NK-92 (cell line): ENCODE data around the gene RRP1B.
"Not testable (repeated sequence)": the region's sequence is repeated elsewhere in the genome, so short reads cannot be mapped to it uniquely, and the experiment has no call there.

Experiments used
- DNase-seq: peaks from one replicate; lab custom pipeline; 2025; ENCODE audit not compliant: unreplicated experiment; lab: John Stamatoyannopoulos, UW

RRP1B gene

DNA sequence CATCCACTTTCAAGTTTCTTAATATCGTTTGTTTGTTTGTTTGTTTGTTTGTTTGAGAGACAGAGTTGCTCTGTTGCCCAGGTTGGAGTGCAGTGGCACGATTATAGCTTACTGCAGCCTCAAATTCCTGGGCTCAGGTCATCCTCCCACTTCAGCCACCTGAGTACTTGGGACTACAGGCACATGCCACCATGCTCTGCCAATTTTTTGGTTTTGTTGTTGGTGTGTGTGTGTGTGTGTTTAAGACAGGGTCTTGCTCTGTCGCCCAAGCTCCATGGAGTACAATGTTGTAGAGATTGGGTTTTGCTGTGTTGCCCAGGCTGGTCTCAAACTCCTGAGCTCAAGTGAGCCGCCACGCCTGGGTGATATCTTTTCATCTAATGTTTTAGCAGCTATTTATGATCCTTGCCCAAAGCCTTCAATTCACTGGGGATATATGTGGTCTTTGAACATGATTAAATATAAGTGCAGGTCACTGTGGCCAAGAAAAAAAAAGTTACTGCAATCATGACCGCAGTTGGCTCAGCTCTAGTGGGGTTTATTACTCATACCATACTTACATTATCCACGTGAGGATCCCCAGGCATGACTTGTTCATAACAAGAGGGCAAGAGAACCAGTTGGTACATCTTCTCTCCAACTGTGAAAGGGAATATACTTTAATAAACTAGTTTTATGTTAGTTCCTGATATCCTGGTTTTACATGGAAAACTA is 8.0 kb downstream of the RRP1B start:
- DNase-seq: no peak

DNA sequence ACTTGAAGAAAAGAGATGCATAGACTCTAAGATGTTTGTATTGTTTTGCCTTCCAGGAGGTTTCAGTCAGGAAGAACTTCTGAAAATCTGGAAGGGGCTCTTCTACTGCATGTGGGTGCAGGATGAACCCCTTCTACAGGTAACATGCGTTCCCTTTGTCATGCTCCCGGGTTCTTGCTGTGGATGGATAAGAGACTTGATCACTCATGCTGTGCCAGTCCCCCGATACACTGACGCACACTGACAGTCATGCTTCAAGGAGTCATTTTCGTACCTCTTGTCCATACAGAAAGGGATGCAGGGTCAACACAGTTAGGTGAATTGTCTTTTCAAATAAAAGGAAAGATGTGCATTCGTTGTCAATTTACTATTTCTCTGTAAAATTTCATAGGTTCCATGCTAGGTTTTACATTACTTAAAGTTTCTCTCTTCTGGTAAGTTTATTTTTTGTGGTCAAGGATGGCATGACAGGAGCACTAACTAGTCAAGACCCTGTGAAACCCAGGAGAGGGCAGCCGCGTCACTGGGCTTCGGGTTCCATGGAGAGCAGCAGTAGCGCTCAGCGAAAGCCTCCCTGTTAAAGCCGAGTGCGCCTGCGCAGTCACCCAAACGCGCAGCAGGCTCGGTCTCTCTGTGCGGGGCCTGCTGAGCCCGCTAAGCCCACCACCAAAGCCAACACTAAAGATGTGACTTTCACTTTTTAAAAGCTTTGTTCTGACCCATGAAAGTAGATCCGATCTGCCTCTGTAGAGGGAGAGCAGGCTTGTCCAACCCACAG is 10.7 kb downstream of the RRP1B start:
- no peak for DNase-seq

DNA sequence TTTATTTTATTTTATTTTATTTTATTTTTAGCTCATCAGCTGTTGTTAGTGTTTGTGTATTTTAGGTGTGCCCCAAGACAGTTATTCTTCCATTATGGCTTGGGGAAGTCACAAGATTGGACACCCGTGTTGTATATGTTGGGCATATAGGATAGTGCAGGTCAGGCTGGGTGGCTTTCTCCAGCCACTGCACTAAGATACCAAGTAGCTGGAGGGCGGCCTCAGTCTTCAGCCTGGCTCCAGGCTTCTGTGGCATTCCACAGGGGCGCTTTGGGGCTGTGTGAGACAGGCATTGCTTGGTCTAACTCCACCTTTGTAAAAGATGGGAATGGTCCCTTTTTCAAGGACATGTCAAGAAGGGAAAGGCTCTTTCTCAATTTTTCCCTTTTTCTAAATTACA is 16.5 kb downstream of the RRP1B start:
- DNase-seq: no peak

DNA sequence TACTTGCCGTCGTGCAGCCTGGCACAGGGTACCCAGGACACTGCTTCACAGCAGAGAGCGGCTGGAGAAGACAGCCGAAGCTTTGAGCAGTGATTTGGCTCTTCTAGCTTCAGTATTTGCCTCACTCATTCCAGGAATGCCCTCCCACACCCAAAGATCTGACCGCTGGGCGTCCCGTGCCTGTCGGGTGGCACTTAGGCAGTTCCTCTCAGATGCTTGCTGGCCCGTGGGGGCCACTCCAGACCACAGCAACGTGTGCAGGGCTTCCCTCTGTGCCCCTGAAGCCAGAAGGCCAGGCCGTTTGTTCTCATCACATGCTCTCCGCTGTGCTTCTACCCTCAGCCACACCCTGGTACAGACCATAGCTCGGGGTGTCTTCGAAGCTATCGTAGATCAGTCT is 17.0 kb downstream of the RRP1B start:
- DNase-seq: no peak

DNA sequence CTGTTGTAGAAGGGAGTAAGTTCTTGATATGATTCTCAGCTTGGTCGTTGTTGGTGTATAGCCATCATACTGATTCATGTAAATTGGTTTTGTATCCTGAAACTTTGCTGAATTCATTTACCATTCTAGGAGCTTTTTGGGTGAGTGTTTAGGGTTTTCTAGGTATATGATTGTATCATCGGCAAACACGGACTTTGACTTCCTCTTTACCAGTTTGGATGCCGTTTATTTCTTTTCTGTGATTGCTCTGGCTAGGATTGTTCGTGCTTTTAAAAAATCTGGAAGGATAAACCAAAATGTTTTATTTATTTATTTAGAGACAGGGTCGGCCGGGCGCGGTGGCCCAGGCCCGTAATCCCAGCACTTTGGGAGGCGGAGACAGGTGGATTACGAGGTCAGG is 20.6 kb downstream of the RRP1B start:
- no peak for DNase-seq

DNA sequence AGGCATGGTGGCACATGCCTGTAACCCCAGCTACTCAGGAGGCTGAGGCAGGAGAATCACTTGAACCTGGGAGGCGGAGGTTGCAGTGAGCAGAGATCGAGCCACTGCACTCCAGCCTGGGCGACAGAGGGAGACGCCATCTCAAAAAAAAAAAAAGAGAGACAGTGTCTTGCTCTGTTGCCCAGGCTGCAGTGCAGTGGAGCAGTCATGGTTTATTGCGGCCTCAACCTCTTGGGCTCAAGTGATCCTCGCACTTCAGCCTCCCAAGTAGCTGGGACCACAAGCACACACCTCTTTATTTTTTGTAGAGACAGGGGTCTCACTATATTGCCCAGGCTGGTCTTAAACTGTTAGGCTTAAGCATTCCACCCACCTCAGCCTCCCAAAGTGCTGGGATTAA is 21.1 kb downstream of the RRP1B start:
- DNase-seq: not testable (repeated sequence)

DNA sequence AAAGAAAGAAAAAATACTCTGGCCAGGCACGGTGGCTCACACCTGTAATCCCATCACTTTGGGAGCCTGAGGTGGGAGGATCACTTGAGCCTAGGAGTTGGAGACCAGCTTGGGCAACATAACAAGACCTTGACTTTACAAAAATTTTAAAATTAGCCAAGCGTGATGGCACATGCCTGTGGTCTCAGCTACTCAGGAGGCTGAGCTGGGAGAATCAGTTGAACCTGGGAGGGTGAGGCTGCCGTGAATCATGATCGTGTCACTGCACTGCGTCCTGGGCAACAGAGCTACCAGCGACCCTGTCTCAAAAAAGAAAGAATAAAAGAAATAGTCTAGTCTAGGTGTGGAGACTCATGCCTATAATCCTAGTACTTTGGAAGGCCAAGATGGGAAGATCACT is 22.3 kb downstream of the RRP1B start:
- no peak for DNase-seq

DNA sequence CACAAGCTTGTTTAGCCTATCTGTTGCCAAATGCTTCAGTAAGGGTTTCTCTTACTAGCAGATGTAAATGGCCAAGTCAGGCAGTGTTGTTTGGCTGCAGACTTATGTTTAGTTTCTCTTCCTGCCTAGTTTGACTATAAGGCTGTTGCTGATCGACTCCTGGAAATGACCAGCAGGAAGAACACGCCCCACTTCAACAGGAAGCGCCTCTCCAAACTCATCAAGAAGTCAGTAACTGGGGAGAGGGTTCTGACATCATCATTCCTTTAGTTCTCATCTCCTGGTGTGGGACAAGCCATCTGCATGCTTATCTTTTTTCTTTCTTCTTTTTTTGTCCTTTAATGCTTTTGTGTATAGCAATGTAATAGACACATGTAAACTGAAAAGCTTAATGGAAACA is 25.1 kb downstream of the RRP1B start:
- DNase-seq: no peak

DNA sequence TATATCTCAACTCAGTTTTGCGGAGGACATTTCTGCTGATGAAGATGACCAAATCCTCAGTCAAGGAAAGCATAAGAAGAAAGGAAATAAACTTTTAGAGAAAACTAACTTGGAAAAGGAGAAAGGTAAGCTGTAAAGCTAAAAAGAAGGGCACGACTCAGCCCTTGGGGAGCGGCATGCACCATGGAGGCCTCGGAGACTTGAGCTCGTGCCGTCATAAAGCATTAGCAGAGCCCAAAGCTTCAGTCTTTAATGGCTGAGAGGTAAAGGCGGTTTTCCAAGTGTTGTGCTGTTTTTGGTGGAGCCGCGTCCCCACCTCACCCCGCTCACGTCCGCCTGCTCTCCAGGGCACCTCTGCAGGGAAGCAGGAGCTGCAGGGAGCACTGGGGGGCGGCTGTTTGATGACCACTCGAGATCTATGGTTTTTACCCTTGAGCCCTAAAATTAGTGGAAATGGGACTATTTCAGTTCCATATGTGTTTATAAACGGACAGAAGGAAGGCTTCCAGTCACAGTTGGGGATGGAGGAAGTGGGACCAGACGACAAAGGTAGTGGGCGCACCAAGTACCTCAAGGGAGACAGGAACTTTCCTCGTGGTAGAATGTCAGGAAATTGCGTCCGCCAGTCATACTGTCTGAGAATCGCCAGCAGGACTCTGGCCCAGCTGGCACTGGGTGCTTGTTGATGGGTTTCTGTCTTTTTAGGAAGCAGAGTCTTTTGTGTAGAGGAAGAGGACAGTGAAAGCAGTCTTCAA is 27.6 kb downstream of the RRP1B start:
- no peak for DNase-seq

DNA sequence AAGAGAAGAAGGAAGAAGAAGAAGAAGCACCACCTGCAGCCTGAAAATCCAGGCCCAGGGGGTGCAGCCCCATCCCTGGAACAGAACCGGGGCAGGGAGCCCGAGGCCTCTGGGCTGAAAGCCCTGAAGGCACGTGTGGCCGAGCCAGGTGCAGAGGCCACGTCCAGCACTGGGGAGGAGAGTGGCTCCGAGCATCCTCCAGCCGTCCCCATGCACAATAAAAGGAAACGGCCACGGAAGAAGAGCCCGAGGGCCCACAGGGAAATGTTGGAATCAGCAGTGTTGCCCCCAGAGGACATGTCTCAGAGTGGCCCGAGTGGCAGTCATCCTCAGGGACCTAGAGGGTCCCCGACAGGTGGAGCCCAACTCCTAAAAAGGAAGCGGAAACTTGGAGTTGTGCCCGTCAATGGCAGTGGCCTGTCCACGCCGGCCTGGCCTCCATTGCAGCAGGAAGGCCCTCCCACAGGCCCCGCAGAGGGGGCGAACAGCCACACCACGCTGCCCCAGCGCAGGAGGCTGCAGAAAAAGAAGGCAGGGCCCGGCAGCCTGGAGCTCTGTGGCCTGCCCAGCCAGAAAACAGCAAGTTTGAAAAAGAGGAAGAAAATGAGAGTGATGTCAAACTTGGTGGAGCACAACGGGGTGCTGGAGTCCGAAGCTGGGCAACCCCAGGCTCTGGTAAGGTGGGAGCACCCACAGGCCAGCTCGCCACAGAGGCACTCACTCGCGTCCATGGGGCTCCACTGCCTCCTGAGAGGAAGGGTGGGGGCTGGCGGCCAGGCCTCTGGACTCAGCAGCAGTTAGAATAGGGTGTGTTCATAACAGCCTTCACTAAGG is 28.4 kb downstream of the RRP1B start:
- DNase-seq: no peak

DNA sequence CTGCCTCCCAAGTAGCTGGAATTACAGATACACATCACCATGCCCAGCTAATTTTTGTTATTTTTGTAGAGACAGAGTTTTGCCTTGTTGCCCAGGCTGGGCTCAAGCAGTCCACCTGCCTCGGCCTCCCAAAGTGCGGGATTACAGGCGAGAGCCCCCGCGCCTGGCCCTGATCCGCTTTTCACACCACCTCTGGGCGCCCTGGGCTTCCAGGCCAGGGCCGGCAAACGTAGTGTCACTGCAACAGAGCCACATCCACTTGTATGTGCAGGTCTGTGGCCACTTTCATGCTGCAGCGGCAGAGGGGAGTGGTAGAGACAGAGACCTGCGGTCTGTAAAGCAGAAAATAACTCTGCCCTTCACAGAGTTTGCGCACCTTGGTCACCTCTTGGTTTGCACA is 29.5 kb downstream of the RRP1B start:
- DNase-seq: no peak

DNA sequence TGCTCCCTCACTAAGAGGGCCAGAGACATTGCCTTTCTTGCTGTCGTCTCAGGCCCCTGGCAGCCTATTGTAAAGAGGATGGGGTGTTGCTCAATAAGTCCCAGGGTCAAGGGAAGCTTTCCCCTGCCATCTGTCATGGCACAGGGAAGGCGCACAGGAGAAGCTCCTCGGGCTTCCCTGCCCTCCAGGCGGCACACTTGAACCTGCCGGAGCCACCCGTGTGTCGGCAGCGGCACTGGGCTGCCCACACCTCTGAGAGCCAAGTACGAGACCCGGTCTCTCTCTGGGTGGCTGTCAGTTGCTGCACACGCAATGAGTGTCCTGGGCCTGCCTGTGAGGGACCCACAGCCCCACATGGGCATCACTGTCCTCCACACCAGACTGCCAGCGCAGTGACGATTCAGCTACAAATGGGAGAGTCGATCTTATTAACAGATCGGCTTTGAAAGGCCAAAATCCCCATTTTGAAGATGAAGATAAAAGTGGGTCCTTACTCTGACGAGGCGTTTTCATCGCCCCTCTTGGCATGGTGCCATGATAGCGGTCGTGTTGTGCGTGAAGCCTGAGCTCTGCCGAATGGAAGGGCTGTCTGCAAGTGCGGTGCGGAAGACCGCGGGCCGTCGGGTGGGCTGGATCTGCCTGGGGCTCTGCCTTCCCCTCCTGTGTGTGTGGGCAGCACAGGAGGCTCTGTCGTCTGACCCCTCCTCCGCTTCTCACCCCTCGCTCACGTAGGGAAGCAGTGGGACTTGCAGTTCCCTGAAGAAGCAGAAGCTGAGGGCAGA is 30.4 kb downstream of the RRP1B start:
- no peak for DNase-seq

DNA sequence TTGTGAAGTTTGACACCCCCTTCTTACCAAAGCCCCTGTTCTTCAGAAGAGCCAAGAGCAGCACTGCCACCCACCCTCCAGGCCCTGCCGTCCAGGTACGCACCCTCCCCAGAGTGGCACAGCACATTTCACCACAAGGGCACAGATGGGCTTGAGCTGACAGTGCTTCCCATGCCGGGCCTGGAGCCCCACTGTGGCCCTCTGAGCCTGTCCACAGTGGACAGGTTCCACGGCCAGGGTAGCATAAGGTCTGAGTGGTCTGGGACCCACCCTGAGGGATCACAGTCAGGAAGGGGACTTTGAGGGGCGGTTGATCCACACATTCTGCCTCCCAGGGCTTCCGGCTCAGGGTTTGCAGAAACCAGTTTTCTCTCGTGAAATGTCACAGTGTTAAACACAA is 31.0 kb downstream of the RRP1B start:
- DNase-seq: no peak

DNA sequence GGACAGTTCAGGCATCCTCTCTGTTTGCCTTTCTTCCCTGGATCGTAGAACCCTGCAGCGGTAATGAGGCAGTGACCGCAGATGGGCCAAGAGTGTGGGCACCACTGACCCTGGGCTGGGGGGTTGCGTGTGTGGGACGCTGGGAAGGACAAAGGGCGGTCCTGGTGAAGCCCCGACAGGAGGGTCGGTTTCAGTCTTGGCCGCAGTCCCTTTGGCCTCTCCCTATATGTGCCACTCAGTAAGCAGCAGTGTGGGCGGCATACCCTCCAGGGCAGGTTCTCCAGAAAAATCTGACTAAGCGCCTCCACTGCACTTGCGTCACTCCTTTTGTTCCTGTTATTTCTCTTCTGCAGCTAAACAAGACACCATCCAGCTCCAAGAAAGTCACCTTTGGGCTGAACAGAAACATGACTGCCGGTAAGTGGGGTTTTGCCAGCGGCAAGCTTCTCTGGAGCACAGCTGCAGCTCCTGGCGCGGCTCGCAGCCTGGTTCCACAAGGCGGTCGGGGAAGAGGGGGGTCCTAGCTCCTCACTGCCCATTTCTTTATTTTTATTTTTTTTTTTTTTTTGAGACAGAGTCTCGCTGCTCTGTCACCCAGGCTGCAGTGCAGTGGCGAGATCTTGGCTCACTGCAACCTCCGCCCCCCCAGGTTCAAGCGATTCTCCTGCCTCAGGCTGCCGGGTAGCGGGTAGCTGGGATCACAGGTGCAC is 31.9 kb downstream of the RRP1B start:
- no peak for DNase-seq

DNA sequence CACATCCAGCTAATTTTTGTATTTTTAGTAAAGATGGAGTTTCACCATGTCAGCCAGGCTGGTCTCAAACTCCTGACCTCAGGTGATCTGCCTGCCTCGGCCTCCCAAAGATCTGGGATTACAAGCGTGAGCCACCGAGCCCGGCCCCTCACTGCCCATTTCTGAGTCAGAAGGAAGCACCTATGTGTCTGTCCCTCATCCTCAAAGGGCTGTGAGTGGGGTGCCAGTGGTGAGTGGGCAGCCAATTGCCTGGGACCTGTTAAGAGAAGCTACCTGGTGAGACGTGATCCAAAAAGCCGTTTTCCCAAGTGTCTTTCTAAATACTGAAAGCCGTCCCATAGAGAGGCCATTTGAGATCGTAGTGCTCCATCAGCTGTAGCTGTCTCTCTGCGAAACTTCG is 32.4 kb downstream of the RRP1B start:
- no peak for DNase-seq

DNA sequence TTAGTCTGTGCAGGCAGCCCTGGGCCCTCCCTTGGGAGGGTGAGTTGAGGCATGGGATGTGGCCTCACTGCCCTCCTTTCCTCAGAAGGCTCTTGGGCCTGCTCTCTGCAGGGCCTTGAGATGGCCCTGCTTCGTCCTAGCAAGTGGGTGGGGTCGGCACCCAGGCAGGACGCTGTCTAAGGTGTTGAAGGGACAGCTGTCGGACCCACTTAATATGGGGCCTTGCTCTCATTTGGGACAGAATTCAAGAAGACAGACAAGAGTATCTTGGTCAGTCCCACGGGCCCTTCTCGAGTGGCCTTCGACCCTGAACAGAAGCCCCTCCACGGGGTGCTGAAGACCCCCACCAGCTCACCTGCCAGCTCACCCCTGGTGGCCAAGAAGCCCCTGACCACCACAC is 33.6 kb downstream of the RRP1B start:
- no peak for DNase-seq

DNA sequence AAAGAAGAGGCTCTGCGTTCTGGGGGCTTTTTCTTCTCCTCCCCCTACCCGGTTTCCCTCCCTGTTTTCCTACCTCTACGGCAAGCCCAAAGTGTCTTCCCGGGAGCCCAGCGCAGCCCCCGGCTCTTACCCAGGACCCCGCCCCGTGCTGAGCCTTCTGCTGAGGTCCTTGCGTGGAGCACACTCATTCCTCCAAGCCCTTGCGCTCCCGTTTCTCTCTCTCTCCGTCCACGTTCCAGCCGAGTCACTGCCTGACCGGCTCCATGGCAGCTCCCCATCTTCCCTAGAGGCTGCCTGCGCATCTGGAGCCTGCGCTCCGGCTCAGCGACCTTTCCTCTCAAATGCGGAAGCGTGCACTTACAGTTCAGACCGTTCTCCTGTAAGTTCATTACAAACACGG is 34.6 kb downstream of the RRP1B start:
- no peak for DNase-seq

DNA sequence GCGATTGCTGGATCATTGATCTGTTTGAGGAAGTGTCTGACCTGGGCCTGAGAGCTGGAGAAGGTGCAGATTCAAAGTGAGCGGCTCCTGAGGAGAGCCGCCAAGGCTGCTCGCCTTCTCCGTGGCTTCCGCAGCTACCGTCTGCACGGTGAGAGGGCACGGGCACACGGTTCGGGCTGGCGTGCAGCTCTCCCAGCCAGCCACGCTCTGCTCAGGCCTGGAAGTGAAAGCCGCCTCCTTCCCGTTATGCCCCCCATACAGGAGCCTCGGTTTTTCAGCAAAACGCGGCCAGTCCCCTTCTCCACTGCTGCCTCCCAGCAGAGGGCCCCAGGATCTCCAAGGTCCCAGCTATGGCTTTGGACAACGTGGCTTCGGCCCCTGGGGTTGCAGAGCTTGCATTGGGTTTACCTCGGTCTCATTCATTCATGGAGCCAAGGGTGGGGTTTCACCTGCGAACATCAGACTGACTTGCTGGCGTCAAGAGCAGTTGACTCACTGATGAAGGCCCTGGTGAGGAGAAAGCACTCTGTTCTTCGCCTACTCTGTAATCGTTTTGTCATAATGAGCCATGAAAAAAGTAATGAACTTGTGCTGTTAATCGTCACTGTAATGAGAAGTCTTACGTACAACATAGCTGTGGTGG is 35.2 kb downstream of the RRP1B start:
- DNase-seq: no peak

DNA sequence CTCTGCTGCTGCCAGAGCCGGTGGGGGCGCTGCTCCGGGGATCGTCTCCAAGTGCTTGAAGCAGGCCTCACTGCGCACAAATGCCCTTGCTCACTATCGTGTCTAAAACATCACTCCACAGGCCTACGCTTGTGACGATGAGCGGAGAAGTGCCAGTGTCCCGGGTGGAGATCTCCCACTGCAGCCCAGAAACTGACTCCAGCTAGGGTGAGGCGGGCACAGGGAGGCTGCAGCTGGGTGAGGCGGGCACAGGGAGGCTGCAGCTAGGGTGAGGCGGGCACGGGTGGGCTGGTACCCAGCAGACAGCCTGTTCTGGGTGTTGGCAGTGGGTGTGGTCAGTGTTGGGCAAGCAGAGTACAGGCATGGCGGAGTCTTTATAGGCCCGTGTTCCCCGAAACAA is 36.9 kb downstream of the RRP1B start:
- no peak for DNase-seq
